Superior temporal gyrus (tissue), 1 donor: ENCODE results near the gene SPATA20.

ENCODE experiments used
- DNase-seq: peaks from one replicate; pipeline ENCODE4 v3.0.0-alpha.2; 2016; ENCODE audit errors: extremely low spot score

Gene SPATA20

GRCh38 chr17:50579399-50579798, 32.4 kb downstream of the SPATA20 start:
- no peak for DNase-seq

GRCh38 chr17:50580646-50581045, 33.7 kb downstream of the SPATA20 start:
- DNase-seq, result no peak

GRCh38 chr17:50581316-50581715, 34.3 kb downstream of the SPATA20 start:
- DNase-seq, result no peak

- DNase-seq, result no peak
Observed at GRCh38 chr17:50582741-50583140, 35.8 kb downstream of the SPATA20 start.

GRCh38 chr17:50583641-50584040, 36.7 kb downstream of the SPATA20 start:
- no peak for DNase-seq

- DNase-seq, result no peak
Observed at GRCh38 chr17:50584116-50584515, 37.1 kb downstream of the SPATA20 start.

GRCh38 chr17:50584749-50585148, 37.8 kb downstream of the SPATA20 start:
- no peak for DNase-seq

GRCh38 chr17:50585346-50585745, 38.4 kb downstream of the SPATA20 start:
- DNase-seq, result no peak

GRCh38 chr17:50585891-50586290, 38.9 kb downstream of the SPATA20 start:
- DNase-seq, result no peak

GRCh38 chr17:50586421-50587247, 39.7 kb downstream of the SPATA20 start:
- DNase-seq, result no peak

- DNase-seq, result no peak
Observed at GRCh38 chr17:50587571-50587970, 40.6 kb downstream of the SPATA20 start.

GRCh38 chr17:50588391-50589049, 41.5 kb downstream of the SPATA20 start:
- DNase-seq, result no peak

- DNase-seq, result no peak
Observed at GRCh38 chr17:50589095-50589705, 42.2 kb downstream of the SPATA20 start.

GRCh38 chr17:50590946-50591737, 44.2 kb downstream of the SPATA20 start:
- no peak for DNase-seq

GRCh38 chr17:50593321-50593720, 46.3 kb downstream of the SPATA20 start:
- DNase-seq, result no peak

- DNase-seq, result no peak
Observed at GRCh38 chr17:50594128-50594823, 47.3 kb downstream of the SPATA20 start.

GRCh38 chr17:50594892-50595291, 47.9 kb downstream of the SPATA20 start:
- DNase-seq, result no peak

GRCh38 chr17:50596191-50597037, 49.4 kb downstream of the SPATA20 start:
- DNase-seq, result no peak

GRCh38 chr17:50598487-50598886, 51.5 kb downstream of the SPATA20 start:
- no peak for DNase-seq

- DNase-seq, result no peak
Observed at GRCh38 chr17:50599606-50600005, 52.6 kb downstream of the SPATA20 start.
